ENCODE results near the gene HOXA3. TPM values are rescaled to one million over a fixed set of nuclear protein-coding genes. Genes with fewer than 3 reads are reported as not detected.

HOXA3 gene
- total and polyA plus RNA-seq, 2 experiments from 2014 or later, result 0.83 to 4.1 TPM

DNA sequence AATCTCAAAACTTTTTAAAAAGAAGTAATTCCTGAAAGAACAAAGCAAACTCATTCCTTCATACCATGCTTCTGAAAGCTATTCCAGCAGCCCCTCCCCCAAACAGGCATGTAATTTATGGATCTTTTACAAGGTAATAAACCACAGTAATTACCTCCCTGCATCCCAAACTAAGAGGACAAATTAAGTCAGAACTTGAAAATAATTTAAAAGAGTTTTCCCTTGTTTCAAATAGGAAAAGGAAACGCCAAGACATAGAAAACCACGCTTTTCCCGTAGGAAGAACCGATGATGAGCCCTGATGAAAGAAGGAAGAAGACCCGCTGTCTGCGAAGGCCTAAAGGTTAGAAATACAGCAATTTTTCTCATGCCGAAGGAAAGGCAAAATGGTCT is 30.7 kb downstream of the HOXA3 start:
- DNase-seq (ENCODE audit: low spot score), result no peak
- no peaks in the 10 kb centered on the region for H3K9me2 ChIP-seq (replicated peaks; ENCODE audit: insufficient read depth)
- H3K79me2 ChIP-seq, result peaks cover 21% of the 10 kb centered on the region
- H3K4me1 ChIP-seq (ENCODE audit: insufficient read depth), result peaks cover 11% of the 10 kb centered on the region
- no peak overlapping the region for H2AFZ ChIP-seq
- no peak for TF ChIP-seq EZH2 (IDR thresholded peaks at IDR 0.05; ENCODE audit: borderline replicate concordance)
- TF ChIP-seq, protein P1, sequence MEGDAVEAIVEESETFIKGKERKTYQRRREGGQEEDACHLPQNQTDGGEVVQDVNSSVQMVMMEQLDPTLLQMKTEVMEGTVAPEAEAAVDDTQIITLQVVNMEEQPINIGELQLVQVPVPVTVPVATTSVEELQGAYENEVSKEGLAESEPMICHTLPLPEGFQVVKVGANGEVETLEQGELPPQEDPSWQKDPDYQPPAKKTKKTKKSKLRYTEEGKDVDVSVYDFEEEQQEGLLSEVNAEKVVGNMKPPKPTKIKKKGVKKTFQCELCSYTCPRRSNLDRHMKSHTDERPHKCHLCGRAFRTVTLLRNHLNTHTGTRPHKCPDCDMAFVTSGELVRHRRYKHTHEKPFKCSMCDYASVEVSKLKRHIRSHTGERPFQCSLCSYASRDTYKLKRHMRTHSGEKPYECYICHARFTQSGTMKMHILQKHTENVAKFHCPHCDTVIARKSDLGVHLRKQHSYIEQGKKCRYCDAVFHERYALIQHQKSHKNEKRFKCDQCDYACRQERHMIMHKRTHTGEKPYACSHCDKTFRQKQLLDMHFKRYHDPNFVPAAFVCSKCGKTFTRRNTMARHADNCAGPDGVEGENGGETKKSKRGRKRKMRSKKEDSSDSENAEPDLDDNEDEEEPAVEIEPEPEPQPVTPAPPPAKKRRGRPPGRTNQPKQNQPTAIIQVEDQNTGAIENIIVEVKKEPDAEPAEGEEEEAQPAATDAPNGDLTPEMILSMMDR (IDR thresholded peaks at IDR 0.05; ENCODE audit: poor library complexity), result no peak
- TF ChIP-seq EZH2phosphoT487 (IDR thresholded peaks at IDR 0.05; ENCODE audit: low read depth, severe bottlenecking, unreplicated experiment), result no peak
- H3K9me3 ChIP-seq (ENCODE audit: low read depth), result no peaks in the 10 kb centered on the region
- H3K4me2 ChIP-seq, result peak overlapping the region; percentile 66
- WGBS (ENCODE audit: low lambda C conversion rate, missing lambda C conversion rate), result 43% methylated on average over 7 of the region's 7 CpGs
- peaks cover 67% of the 10 kb centered on the region for H3K27me3 ChIP-seq
- no peaks in the 10 kb centered on the region for H3K36me3 ChIP-seq (replicated peaks; ENCODE audit: insufficient read depth, low read depth)
- no peak overlapping the region for H3K4me3 ChIP-seq
- H3K27ac ChIP-seq, result peak overlapping the region; percentile 89
- no peaks in the 10 kb centered on the region for H4K20me1 ChIP-seq (ENCODE audit: insufficient read depth, poor library complexity, severe bottlenecking)

DNA sequence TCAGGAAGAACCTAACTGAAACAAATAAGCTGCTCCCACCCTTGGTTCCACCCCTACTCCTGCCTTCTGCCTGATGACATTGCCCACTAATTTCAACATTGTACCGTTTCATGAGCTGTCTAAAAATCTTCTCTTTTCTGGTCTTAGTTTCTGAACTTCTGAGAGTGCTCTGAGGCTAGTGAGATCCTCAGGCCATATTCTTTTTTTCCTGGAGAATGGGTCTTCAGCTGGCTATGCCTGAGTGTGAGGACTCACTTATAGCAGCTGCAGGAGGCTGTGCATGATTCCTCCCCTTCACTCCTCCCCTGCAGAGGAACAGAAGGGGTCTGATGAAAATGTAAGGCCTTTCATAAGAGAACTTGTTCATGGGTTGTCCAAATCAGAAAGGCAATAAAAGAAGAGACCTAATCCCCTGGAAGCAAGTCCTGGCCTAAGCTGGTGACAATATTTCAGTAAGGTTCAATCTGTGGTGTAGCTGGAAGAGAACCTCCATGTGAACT is 32.9 kb downstream of the HOXA3 start:
- H3K4me1 ChIP-seq (ENCODE audit: insufficient read depth), result peaks cover 11% of the 10 kb centered on the region
- DNase-seq (ENCODE audit: low spot score), result no peak

DNA sequence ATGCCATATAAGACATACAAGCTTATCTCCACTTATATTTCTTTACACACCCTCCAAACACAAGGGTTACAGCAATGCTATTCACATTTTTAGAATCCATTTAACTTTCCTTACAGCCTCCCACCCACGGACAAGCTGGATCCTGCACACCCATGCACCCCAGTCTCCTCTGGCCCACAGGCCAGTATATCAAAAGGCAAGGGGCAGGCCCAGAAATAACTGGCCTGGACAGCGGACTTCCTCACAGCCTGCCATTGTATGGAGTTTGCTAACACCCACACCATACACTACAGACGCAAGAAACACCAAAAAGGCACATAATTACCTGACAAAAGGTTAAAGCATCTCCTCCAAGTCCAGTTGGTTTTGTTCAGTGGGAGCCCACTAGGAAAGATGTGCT is 33.8 kb downstream of the HOXA3 start:
- no peak overlapping the region for H3K27ac ChIP-seq

More for the DNA sequence above, 32.9 kb downstream of the HOXA3 start:
- Histone ChIP-seq H3K27me3 (peaks cover 64% of the 10 kb centered on the region), H3K9me3 (ENCODE audit: low read depth) (no peaks in the 10 kb centered on the region), H3K9me2 (replicated peaks; ENCODE audit: insufficient read depth) (no peaks in the 10 kb centered on the region), H2AFZ (no peak overlapping the region), H3K4me2 (no peak overlapping the region), H3K27ac (no peak overlapping the region), H4K20me1 (ENCODE audit: insufficient read depth, poor library complexity, severe bottlenecking) (no peaks in the 10 kb centered on the region), H3K79me2 (peaks cover 21% of the 10 kb centered on the region), H3K4me3 (no peak overlapping the region), H3K36me3 (replicated peaks; ENCODE audit: insufficient read depth, low read depth) (no peaks in the 10 kb centered on the region)
- WGBS (ENCODE audit: low lambda C conversion rate, missing lambda C conversion rate), result 80% methylated on average over 1 of the region's 1 CpG
- TF ChIP-seq EZH2 (IDR thresholded peaks at IDR 0.05; ENCODE audit: borderline replicate concordance) (no peak), EZH2phosphoT487 (IDR thresholded peaks at IDR 0.05; ENCODE audit: low read depth, severe bottlenecking, unreplicated experiment) (no peak)
- TF ChIP-seq, protein P1 (IDR thresholded peaks at IDR 0.05; ENCODE audit: poor library complexity), result no peak

More for the DNA sequence above, 33.8 kb downstream of the HOXA3 start:
- H2AFZ ChIP-seq, result no peak overlapping the region
- no peaks in the 10 kb centered on the region for H4K20me1 ChIP-seq (ENCODE audit: insufficient read depth, poor library complexity, severe bottlenecking)
- no peak overlapping the region for H3K4me3 ChIP-seq
- DNase-seq (ENCODE audit: low spot score), result no peak
- H3K27me3 ChIP-seq, result peaks cover 59% of the 10 kb centered on the region
- H3K4me2 ChIP-seq, result no peak overlapping the region
- peaks cover 12% of the 10 kb centered on the region for H3K4me1 ChIP-seq (ENCODE audit: insufficient read depth)
- H3K79me2 ChIP-seq, result peaks cover 22% of the 10 kb centered on the region
- WGBS (ENCODE audit: low lambda C conversion rate, missing lambda C conversion rate), result 62% methylated on average over 3 of the region's 3 CpGs
- TF ChIP-seq EZH2phosphoT487 (IDR thresholded peaks at IDR 0.05; ENCODE audit: low read depth, severe bottlenecking, unreplicated experiment), result no peak
- TF ChIP-seq EZH2 (IDR thresholded peaks at IDR 0.05; ENCODE audit: borderline replicate concordance), result no peak
- TF ChIP-seq, protein P1 (IDR thresholded peaks at IDR 0.05; ENCODE audit: poor library complexity), result no peak
- H3K9me2 ChIP-seq (replicated peaks; ENCODE audit: insufficient read depth), result no peaks in the 10 kb centered on the region
- H3K36me3 ChIP-seq (replicated peaks; ENCODE audit: insufficient read depth, low read depth), result no peaks in the 10 kb centered on the region
- no peaks in the 10 kb centered on the region for H3K9me3 ChIP-seq (ENCODE audit: low read depth)

Measured in hepatocyte (in vitro differentiated cells).